Mucosa of stomach (tissue), 1 donor: ENCODE data around the gene OTUD5.

Experiments used
- H3K27me3 ChIP-seq: one replicate; pipeline ENCODE4 v1.7.0; 2013; ENCODE audit warnings: mild to moderate bottlenecking, low read length; ENCODE audit not compliant: control insufficient read depth, insufficient read depth
- H3K36me3 ChIP-seq: one replicate; pipeline ENCODE4 v1.7.0; 2013; ENCODE audit warnings: low read length; ENCODE audit not compliant: control insufficient read depth, insufficient read depth
- H3K4me1 ChIP-seq: one replicate; pipeline ENCODE4 v1.7.0; 2013; ENCODE audit warnings: mild to moderate bottlenecking, low read length; ENCODE audit not compliant: control insufficient read depth, insufficient read depth
- H3K4me3 ChIP-seq: one replicate; pipeline ENCODE4 v1.7.0; 2013; ENCODE audit warnings: low read length
- H3K9ac ChIP-seq: one replicate; pipeline ENCODE4 v1.7.0; 2013; ENCODE audit warnings: mild to moderate bottlenecking, low read length, moderate library complexity
- H3K9me3 ChIP-seq: one replicate; pipeline ENCODE4 v1.7.0; 2013; ENCODE audit warnings: mild to moderate bottlenecking, low read length, moderate library complexity; ENCODE audit not compliant: control insufficient read depth
- donor health status: Pancreatic carcinoma.

Gene OTUD5, protein sequence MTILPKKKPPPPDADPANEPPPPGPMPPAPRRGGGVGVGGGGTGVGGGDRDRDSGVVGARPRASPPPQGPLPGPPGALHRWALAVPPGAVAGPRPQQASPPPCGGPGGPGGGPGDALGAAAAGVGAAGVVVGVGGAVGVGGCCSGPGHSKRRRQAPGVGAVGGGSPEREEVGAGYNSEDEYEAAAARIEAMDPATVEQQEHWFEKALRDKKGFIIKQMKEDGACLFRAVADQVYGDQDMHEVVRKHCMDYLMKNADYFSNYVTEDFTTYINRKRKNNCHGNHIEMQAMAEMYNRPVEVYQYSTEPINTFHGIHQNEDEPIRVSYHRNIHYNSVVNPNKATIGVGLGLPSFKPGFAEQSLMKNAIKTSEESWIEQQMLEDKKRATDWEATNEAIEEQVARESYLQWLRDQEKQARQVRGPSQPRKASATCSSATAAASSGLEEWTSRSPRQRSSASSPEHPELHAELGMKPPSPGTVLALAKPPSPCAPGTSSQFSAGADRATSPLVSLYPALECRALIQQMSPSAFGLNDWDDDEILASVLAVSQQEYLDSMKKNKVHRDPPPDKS

DNA sequence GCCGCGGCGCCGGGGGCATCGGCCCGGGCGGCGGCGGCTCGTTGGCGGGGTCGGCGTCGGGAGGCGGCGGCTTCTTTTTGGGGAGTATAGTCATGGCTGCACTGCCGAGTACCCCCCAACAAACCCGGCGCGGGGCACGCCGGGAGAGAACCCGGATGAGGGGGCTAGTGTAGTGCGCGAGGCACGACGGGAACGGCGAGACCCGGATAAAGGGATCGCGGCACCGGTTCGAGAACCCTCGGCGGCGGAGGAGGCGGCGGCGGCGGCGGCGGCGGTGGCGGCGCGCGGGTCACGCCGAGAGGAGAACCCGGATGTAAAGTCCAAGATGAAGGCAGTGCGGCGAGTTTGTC, at the start of gene OTUD5:
OTUD5 (minus strand) TSS at position 131 of the 350 bp plus-strand sequence; CDS start at position 94, 37 bp downstream.
- Histone ChIP-seq H3K36me3 (no peaks in the 10 kb centered on the region), H3K4me1 (peaks cover 18% of the 10 kb centered on the region), H3K4me3 (peak within 1 kb of the TSS; percentile 25), H3K27me3 (no peaks in the 10 kb centered on the region), H3K9ac (peak within 1 kb of the TSS; percentile 95), H3K9me3 (no peaks in the 10 kb centered on the region)

GRCh38 chrX:49003696-49004095, 46.3 kb upstream of the OTUD5 start:
- Histone ChIP-seq H3K9me3 (no peaks in the 10 kb centered on the region), H3K9ac (no peak overlapping the region)

DNA sequence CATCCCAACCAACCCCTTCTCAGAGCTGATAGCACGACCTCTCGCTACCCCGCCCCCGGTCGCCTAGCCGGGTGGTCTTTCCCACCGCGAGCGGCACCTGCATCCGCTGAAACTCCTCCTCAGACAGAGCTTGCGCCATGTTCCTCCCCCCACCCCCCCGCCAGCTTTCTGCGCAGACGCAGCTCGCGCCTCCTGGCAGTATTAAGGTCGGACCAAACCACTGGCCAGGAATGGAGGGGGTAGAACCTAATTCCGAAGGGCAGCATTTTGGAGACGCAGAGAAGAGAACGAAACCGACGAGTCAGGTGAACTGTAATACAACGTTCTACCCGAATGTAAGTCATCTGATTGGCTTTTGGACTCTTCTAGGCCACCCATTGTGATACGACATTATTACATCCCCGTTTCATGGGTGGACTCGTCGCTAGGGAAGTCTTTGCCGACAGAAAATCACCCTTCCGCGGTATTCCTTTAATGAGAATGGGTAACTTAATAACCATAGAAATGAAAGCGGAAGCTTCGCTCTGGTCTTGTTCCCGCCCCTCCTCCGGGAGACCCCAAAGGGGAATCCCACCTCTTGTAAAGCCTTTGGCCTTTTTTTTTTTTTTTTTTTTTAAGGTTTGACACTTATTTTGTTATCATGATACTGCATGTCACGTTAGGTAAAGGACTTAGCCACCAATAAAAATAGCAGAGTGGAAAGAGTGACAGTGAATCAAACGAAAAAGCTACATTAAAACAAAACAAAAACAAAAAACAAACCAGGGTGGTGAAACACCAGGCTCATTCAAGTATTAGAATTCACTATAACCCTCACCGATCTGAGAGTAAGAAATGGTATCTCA, 44.9 kb upstream of the OTUD5 start, which contains the start of gene GRIPAP1:
GRIPAP1 (minus strand) TSS at position 174 of the 845 bp plus-strand sequence; CDS start at position 139, 35 bp downstream.
- no peaks in the 10 kb centered on the region for H3K4me1 ChIP-seq
- H3K9ac ChIP-seq = peak within 1 kb of the TSS; percentile 73
- H3K36me3 ChIP-seq = no peaks in the 10 kb centered on the region
- peak within 1 kb of the TSS; percentile 63 for H3K4me3 ChIP-seq
- no peaks in the 10 kb centered on the region for H3K27me3 ChIP-seq
- H3K9me3 ChIP-seq = no peaks in the 10 kb centered on the region

More at GRCh38 chrX:49003696-49004095, 46.3 kb upstream of the OTUD5 start:
- no peaks in the 10 kb centered on the region for H3K27me3 ChIP-seq
- H3K36me3 ChIP-seq = no peaks in the 10 kb centered on the region
- no peaks in the 10 kb centered on the region for H3K4me1 ChIP-seq
- no peak overlapping the region for H3K4me3 ChIP-seq

GRCh38 chrX:49001521-49002090, 44.2 kb upstream of the OTUD5 start:
- Histone ChIP-seq H3K4me1 (no peaks in the 10 kb centered on the region), H3K9ac (peak overlapping the region; percentile 73), H3K27me3 (no peaks in the 10 kb centered on the region), H3K36me3 (no peaks in the 10 kb centered on the region), H3K4me3 (peak overlapping the region; percentile 63), H3K9me3 (no peaks in the 10 kb centered on the region)

- Histone ChIP-seq H3K4me3 (no peak overlapping the region), H3K4me1 (no peaks in the 10 kb centered on the region), H3K36me3 (no peaks in the 10 kb centered on the region), H3K9me3 (no peaks in the 10 kb centered on the region), H3K27me3 (no peaks in the 10 kb centered on the region), H3K9ac (no peak overlapping the region)
Measured at GRCh38 chrX:49000636-49001035, 43.2 kb upstream of the OTUD5 start.

DNA sequence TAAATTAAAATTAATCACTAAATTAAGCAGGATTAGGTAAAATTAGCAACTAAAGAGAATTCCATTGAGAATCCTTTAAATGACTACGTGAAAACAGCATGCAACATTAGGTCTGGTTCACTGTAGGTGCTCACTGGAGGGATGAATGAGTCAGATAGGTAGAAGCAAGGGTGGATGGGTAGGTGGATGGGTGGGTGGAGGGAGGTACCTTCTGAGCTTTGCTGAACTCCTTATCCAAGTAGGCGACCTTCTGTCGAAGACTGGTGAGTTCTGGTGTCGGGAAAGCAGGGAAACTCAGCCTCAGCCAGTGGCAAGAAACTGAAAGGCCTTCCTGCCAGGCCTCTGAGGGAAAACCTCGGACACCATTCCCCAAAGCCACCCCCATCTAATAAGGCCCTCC, 41.6 kb upstream of the OTUD5 start:
- Histone ChIP-seq H3K27me3 (no peaks in the 10 kb centered on the region), H3K36me3 (no peaks in the 10 kb centered on the region), H3K4me3 (no peak overlapping the region), H3K4me1 (no peaks in the 10 kb centered on the region), H3K9me3 (no peaks in the 10 kb centered on the region), H3K9ac (no peak overlapping the region)

GRCh38 chrX:48998391-48998790, 41.0 kb upstream of the OTUD5 start:
- no peak overlapping the region for H3K9ac ChIP-seq
- H3K36me3 ChIP-seq = no peaks in the 10 kb centered on the region
- no peaks in the 10 kb centered on the region for H3K9me3 ChIP-seq
- no peak overlapping the region for H3K4me3 ChIP-seq
- H3K4me1 ChIP-seq = no peaks in the 10 kb centered on the region
- no peaks in the 10 kb centered on the region for H3K27me3 ChIP-seq

- no peaks in the 10 kb centered on the region for H3K36me3 ChIP-seq
- no peak overlapping the region for H3K9ac ChIP-seq
- no peaks in the 10 kb centered on the region for H3K9me3 ChIP-seq
- H3K4me3 ChIP-seq = no peak overlapping the region
- H3K27me3 ChIP-seq = no peaks in the 10 kb centered on the region
- H3K4me1 ChIP-seq = no peaks in the 10 kb centered on the region
Measured at GRCh38 chrX:48997865-48998264, 40.5 kb upstream of the OTUD5 start.

- Histone ChIP-seq H3K27me3 (no peaks in the 10 kb centered on the region), H3K36me3 (no peaks in the 10 kb centered on the region), H3K4me1 (no peaks in the 10 kb centered on the region), H3K4me3 (no peak overlapping the region), H3K9me3 (no peaks in the 10 kb centered on the region), H3K9ac (no peak overlapping the region)
Measured at GRCh38 chrX:48997455-48997854, 40.0 kb upstream of the OTUD5 start.

DNA sequence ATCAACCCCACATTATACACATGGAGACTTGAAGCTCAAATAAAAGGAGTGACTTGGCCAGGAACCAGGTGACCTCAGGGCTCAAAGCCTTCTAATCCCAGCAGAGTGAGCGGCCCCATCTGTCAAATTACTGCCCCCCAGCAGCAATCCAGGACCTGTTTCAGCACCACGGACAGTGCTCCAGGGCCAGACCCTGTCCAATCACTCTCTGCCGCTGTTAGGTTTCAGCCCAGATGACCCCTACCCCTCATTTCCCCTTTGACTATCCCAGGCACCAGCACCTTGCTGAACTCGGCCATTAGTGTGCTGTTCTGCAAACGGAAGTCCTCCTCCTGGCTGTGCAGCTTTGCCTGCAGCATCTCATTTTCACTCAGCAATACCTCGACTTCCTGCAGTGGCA, 39.6 kb upstream of the OTUD5 start:
- Histone ChIP-seq H3K9ac (no peak overlapping the region), H3K9me3 (no peaks in the 10 kb centered on the region), H3K4me1 (no peaks in the 10 kb centered on the region), H3K27me3 (no peaks in the 10 kb centered on the region), H3K4me3 (no peak overlapping the region), H3K36me3 (no peaks in the 10 kb centered on the region)

DNA sequence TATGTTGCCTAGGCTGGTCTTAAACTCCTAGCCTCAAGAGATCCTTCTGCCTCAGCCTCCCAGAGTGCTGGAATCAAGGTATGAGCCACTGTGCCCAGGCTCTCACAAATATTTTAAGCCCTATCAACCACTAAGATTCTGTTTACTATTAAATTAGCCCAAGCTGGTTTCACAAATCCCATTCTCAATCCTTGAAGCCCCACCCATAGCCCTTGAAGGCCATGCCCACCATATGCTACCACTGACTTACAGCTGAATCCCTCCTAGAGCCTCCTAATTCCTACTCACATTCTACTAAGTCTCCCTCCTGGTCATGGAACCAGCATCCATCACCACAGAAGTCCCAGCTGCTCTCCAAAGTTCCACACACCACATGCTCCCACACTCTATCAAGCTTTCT, 34.9 kb upstream of the OTUD5 start:
- Histone ChIP-seq H3K27me3 (no peaks in the 10 kb centered on the region), H3K9me3 (no peaks in the 10 kb centered on the region), H3K4me3 (no peak overlapping the region), H3K9ac (no peak overlapping the region), H3K4me1 (no peaks in the 10 kb centered on the region), H3K36me3 (no peaks in the 10 kb centered on the region)
